Inflammatory macrophage treated with lipopolysaccharide for 1 hour (primary cell): ENCODE results near the gene PTPRN2.

ENCODE experiments used
- DNase-seq, 2 donors: peaks; one replicate each; pipeline ENCODE4 v3.0.0-alpha.2; 2020 to 2022

Gene PTPRN2

GRCh38 chr7:157809863-157810851, 777.5 kb downstream of the PTPRN2 start:
- no peak for DNase-seq

GRCh38 chr7:157809154-157809862, 778.3 kb downstream of the PTPRN2 start:
- DNase-seq: no peak

GRCh38 chr7:157808042-157808441, 779.6 kb downstream of the PTPRN2 start:
- DNase-seq: no peak

GRCh38 chr7:157807510-157807909, 780.1 kb downstream of the PTPRN2 start:
- DNase-seq: no peak

GRCh38 chr7:157806711-157807110, 780.9 kb downstream of the PTPRN2 start:
- no peak for DNase-seq

GRCh38 chr7:157805713-157806112, 781.9 kb downstream of the PTPRN2 start:
- no peak for DNase-seq

- no peak for DNase-seq
These were observed 783.7 kb downstream of the PTPRN2 start for GRCh38 chr7:157803906-157804305.

GRCh38 chr7:157801971-157802675, 785.5 kb downstream of the PTPRN2 start:
- no peak for DNase-seq

GRCh38 chr7:157801113-157801512, 786.5 kb downstream of the PTPRN2 start:
- no peak for DNase-seq

GRCh38 chr7:157800281-157800680, 787.3 kb downstream of the PTPRN2 start:
- no peak for DNase-seq

GRCh38 chr7:157799076-157799685, 788.4 kb downstream of the PTPRN2 start:
- no peak for DNase-seq

- DNase-seq: no peak
These were observed 790.3 kb downstream of the PTPRN2 start for GRCh38 chr7:157797361-157797760.

GRCh38 chr7:157796846-157797245, 790.8 kb downstream of the PTPRN2 start:
- DNase-seq: no peak

GRCh38 chr7:157795643-157796042, 792.0 kb downstream of the PTPRN2 start:
- no peak for DNase-seq

- DNase-seq: no peak
These were observed 792.4 kb downstream of the PTPRN2 start for GRCh38 chr7:157795199-157795598.

GRCh38 chr7:157794746-157795065, 792.9 kb downstream of the PTPRN2 start:
- no peak for DNase-seq

GRCh38 chr7:157793973-157794745, 793.5 kb downstream of the PTPRN2 start:
- no peak for DNase-seq

GRCh38 chr7:157793087-157793353, 794.6 kb downstream of the PTPRN2 start:
- DNase-seq: no peak

- no peak for DNase-seq
These were observed 795.2 kb downstream of the PTPRN2 start for GRCh38 chr7:157792241-157793086.

GRCh38 chr7:157791666-157792065, 796.0 kb downstream of the PTPRN2 start:
- no peak for DNase-seq

- DNase-seq: no peak
These were observed 796.4 kb downstream of the PTPRN2 start for GRCh38 chr7:157791261-157791660.

- DNase-seq: no peak
These were observed 797.7 kb downstream of the PTPRN2 start for GRCh38 chr7:157789942-157790341.
